NCI-H187 (cell line): ENCODE measurements around the gene MRAP.

ENCODE experiments used
- DNase-seq, 2 experiments: peaks; one replicate each; lab custom pipeline; 2025; lab: John Stamatoyannopoulos, UW

MRAP gene

GRCh38 chr21:32322676-32323075 lies 24.0 kb downstream of the MRAP start:
- DNase-seq = no peak

GRCh38 chr21:32325706-32326105 lies 27.1 kb downstream of the MRAP start:
- DNase-seq = no peak

- no peak for DNase-seq
These were observed 29.9 kb downstream of the MRAP start for GRCh38 chr21:32328595-32328994.

GRCh38 chr21:32329331-32329730 lies 30.7 kb downstream of the MRAP start:
- no peak for DNase-seq

GRCh38 chr21:32329776-32330175 lies 31.1 kb downstream of the MRAP start:
- no peak for DNase-seq

GRCh38 chr21:32330784-32331311 lies 32.2 kb downstream of the MRAP start:
- DNase-seq = no peak

GRCh38 chr21:32331444-32332305 lies 33.0 kb downstream of the MRAP start:
- no peak for DNase-seq

- no peak for DNase-seq
These were observed 33.9 kb downstream of the MRAP start for GRCh38 chr21:32332463-32332951.

- no peak for DNase-seq
These were observed 35.5 kb downstream of the MRAP start for GRCh38 chr21:32333953-32334673.

- DNase-seq = no peak
These were observed 36.4 kb downstream of the MRAP start for GRCh38 chr21:32334980-32335531.

- DNase-seq = no peak
These were observed 37.2 kb downstream of the MRAP start for GRCh38 chr21:32335601-32336575.

GRCh38 chr21:32336711-32337110 lies 38.1 kb downstream of the MRAP start:
- no peak for DNase-seq

- no peak for DNase-seq
These were observed 38.6 kb downstream of the MRAP start for GRCh38 chr21:32337206-32337605.

- DNase-seq = no peak
These were observed 39.7 kb downstream of the MRAP start for GRCh38 chr21:32338209-32338921.

GRCh38 chr21:32340863-32341848 lies 42.5 kb downstream of the MRAP start:
- DNase-seq = no peak

GRCh38 chr21:32346951-32347350 lies 48.3 kb downstream of the MRAP start:
- no peak for DNase-seq

- DNase-seq = no peak
These were observed 48.7 kb downstream of the MRAP start for GRCh38 chr21:32347351-32347750.

- DNase-seq = no peak
These were observed 49.3 kb downstream of the MRAP start for GRCh38 chr21:32347977-32348376.

- no peak for DNase-seq
These were observed 50.1 kb downstream of the MRAP start for GRCh38 chr21:32348604-32349332.
